Stimulated activated CD4-positive, alpha-beta T cell treated with anti-CD3 and anti-CD28 coated beads, TNF-alpha, amount 100 ng/mL, for 1 hour (primary cell): ENCODE measurements around the gene GABBR1.

Experiments
- DNase-seq, 3 donors: peaks; one replicate each; pipeline ENCODE4 v3.0.0-alpha.2; 2020; ENCODE audit warnings: low read depth in 3 of 3, low spot score in 1 of 3

The GABBR1 gene

GRCh38 chr6:29653452-29654038 is 20.6 kb upstream of the GABBR1 start:
- DNase-seq, result no peak

- no peak for DNase-seq
These were observed 19.2 kb upstream of the GABBR1 start for GRCh38 chr6:29652198-29652584.

GRCh38 chr6:29651413-29652197 is 18.6 kb upstream of the GABBR1 start:
- no peak for DNase-seq

- peak; percentile 94 for DNase-seq
These were observed 17.0 kb upstream of the GABBR1 start for GRCh38 chr6:29649701-29650673.

- no peak for DNase-seq
These were observed 15.1 kb upstream of the GABBR1 start for GRCh38 chr6:29647927-29648642.

- no peak for DNase-seq
These were observed 8.6 kb upstream of the GABBR1 start for GRCh38 chr6:29641430-29642148.

GRCh38 chr6:29637247-29637646 is 4.3 kb upstream of the GABBR1 start:
- DNase-seq, result no peak

GRCh38 chr6:29633534-29633905 is 537 bp upstream of the GABBR1 start:
- DNase-seq, result no peak

- peak in 1 of 3 donors; percentile 27 for DNase-seq
These were observed 887 bp downstream of the GABBR1 start for GRCh38 chr6:29631860-29632731.

- no peak for DNase-seq
These were observed 1.7 kb downstream of the GABBR1 start for GRCh38 chr6:29631209-29631810.

GRCh38 chr6:29630315-29630714 is 2.7 kb downstream of the GABBR1 start:
- no peak for DNase-seq

GRCh38 chr6:29629571-29629970 is 3.4 kb downstream of the GABBR1 start:
- no peak for DNase-seq

GRCh38 chr6:29628419-29629281 is 4.3 kb downstream of the GABBR1 start:
- peak in 1 of 3 donors; percentile 47 for DNase-seq

- peak in 1 of 3 donors; percentile 33 for DNase-seq
These were observed 5.1 kb downstream of the GABBR1 start for GRCh38 chr6:29627755-29628418.

- DNase-seq, result no peak
These were observed 5.8 kb downstream of the GABBR1 start for GRCh38 chr6:29626948-29627754.

- no peak for DNase-seq
These were observed 7.5 kb downstream of the GABBR1 start for GRCh38 chr6:29625337-29625930.
